ENCODE results near the gene SLC30A7. TPM values are rescaled to one million over a fixed set of nuclear protein-coding genes. Genes with fewer than 3 reads are reported as not detected.

The SLC30A7 gene
- total RNA-seq, 1 donor from 2014 or later, result 51.5 TPM

DNA sequence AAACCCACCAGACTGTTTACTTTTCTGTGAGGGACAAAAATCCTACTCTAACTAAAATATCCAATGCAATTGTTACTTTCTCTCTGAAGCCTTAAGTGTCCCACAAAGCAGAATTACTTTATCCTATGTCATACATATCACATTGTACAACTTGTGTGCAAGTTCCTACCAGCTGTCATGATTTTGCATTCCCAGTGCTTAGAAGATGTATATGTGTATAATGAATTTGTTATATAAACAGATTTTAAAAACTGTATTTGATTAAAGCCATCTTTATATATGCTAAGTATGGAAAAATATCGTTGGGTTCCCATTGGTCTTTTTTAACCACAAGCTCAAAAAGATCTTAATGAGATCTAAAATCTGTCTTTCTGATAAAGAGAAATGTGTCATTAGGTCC lies 72.7 kb downstream of the SLC30A7 start:
- intact Hi-C loops (cut with micrococcal nuclease), result no loop called here

DNA sequence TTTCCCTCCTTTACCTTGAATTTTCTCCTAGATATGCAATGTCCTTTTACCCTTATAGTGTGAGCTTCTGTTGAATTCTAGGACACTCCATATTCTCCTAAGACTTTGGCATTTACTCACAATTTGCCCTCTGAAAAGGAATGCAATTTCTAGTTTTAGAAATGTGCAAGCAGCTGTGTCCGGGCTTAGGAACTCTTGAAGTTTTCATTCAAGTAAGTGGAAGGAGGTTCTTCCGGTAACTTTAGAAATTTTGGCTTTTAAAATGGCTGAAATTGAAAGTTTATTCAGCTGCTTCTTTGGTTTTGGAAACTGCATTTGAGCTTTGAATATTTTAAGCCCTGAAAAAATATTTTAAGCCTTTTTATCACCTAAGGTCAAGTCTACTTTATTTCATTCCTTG lies 73.4 kb downstream of the SLC30A7 start:
- intact Hi-C loops (cut with micrococcal nuclease), result no loop called here

DNA sequence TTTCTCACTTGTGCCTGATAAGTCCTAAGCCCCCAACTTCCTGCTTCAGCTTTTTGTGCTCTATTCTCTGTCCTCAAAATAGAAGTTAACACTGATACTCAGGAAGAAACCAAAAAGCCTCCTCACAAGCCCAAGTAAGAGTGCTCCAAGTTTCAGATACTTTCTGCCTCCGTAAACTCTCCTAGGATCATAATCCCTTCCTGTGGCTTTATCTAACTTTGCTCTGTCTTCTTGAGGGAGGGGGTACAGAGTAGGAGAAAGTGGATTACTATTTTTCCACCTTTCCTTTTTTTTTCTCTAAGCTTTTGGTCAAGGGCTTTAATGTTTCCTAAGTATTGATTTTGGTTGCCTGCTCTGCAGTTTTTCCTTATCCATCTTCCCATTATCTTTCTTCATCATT lies 75.1 kb downstream of the SLC30A7 start:
- intact Hi-C loops (cut with micrococcal nuclease), result no loop called here

DNA sequence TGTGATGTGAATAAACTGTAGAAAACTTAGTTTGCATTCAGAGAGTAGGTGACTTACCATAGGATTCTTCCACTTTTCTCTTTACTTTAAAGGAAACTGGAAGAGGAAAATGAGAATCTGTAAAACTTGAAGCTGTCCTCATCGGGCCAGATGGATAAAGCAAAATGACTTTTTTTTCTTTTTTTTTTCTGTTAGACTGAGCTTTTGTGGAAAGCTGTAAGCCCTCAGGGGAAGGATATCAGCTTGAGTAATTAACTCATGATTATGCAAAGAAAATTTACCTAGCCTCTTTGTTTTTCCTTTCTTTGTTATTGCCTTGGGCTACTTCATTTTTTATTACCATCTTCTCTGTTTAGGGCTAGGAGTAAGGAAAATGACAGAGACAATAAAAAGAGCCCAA lies 76.3 kb downstream of the SLC30A7 start:
- intact Hi-C loops (cut with micrococcal nuclease), result no loop called here

DNA sequence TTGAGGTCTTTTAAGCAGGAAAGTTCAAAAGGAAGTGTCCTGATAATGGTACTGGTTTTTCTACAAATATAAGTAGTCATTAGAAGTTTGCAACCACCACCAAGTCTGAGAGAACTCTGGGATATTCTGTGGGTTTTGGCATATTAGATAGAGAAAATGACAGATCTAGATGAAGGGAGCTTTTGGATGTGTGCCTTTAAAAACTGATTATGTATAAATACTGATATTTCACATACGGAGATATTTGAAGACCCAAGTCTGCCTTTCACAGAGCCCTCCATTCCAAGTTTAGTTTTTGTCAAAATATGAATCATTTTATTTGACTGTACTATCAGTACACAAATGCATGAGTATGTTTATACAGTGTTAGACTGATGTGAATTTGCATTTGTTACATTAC lies 81.0 kb downstream of the SLC30A7 start:
- intact Hi-C loops (cut with micrococcal nuclease), result no loop called here

DNA sequence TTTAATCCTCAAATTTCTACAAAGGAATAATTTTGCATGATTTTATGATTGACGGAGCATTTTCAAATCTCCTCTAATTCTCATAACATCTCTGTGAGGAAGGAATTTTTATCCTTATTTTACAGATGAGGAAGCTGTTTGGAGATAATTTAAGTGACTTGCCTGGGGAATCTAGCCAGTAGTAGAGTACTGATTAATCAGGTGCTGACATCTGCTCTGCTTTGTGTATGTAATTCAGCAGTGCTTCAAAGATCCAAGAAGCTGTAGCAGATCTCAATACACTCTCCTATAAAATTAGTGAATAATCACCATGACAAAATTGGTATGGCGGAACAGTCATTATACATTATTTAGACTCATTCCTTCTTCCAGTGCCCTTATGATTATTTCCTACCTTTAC lies 83.7 kb downstream of the SLC30A7 start:
- intact Hi-C loops (cut with micrococcal nuclease), result no loop called here

DNA sequence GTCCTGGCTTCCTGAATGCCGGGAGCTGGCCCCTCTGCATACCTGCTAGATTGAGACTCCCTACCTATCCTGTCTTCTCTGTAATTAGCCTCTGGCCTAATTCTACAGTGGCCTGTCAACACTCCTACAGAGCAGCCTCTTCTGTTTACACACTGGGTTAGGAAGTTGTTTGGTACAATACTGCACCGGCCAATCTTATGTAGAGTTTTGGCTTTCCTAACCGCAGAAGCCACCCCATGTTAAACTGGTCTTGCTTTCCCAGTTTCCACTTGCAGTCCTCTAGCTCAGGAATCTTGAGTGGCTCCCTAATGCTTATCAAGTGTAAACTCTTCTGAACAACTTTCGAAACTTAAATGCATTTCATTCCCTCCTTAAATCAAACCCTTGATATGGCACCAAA lies 86.9 kb downstream of the SLC30A7 start:
- intact Hi-C loops (cut with micrococcal nuclease), result no loop called here

DNA sequence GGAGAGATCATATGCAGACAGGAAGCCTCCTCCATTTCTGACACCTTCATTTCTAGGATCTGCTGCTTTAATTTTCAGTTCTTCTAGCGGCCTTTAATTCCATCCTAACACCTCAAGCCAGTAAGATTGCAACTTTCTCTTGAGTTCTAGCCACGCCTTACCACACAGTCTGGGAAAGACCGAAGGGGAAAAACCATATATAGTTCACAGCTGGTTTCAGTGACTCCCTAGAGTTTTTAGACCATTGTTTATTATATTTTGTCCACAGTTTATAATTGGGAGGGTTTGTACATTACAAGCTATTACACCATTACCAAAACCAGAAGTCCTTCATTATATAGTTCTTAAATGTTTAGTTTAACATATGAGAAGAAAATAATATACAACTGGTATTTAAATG lies 92.2 kb downstream of the SLC30A7 start:
- intact Hi-C loops (cut with micrococcal nuclease), result no loop called here

DNA sequence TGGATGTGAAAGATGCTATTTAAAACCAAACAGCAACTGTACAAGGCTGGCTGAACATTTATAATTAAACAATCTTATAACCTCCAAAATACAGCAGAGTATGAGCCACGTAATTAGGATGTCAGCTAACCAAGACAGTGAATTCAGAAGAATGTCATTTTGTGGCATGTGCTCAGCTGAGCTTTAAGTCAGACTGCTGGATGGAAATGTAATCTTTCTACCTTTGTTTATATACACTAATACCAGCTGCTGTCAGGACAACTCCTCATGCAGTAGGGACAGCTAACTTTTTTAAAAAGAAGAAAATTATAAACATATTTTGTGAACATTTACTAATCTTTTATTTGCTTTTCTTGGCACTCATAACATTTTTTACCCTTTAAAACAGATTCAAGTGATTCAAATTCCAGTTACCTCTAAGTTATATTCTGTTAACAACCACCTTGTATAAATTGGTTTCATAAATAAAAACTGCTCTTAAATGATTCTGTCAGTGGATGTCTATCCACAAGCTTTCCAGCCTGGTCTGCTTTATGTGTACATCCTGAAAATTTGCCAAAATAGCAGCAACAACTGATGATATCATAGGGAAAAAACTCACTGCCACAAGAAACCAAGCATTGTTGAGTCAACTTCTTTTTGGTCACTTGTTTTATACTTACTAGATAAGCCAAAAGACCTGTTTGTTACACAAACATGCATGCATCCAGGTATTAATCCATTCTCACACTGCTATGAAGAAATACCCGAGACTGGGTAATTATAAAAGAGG lies 93.6 kb downstream of the SLC30A7 start:
- intact Hi-C loops (cut with micrococcal nuclease), result no loop called here

DNA sequence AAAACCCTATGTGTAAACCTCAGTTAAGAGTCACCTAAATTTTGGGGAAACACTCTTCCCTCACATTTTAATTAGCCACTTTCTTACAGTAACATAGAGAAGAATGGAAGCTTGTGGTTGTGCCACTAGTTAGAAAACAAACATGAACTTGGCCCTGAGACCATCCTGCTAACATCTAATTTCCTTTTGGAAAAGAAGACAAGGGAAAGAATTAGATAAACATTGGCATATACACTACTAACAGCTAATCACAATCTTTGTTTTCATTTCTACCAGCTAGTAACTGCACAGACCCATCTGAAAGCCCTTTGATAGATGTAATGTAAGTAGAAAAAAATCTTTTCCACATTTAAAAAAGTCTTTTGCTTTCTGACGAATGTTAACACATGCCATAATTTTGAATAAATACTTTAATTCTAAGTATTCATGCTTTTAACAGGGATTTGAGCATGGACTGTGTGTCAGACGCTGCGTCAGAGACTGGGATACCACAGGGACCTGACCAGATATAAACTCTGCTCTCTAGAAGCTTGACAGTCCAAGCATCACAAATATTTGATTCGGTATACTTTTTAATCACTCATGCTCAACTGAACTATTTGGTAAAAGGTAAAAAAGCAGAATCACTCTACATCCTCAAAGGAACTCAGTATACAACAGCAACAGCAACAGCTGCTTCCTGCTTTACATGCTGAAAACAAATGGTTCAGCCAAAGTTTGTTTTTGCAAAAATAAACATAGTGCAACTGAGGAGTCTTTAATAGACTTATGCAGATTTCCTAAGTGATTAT lies 99.5 kb downstream of the SLC30A7 start:
- intact Hi-C loops (cut with micrococcal nuclease), result no loop called here

DNA sequence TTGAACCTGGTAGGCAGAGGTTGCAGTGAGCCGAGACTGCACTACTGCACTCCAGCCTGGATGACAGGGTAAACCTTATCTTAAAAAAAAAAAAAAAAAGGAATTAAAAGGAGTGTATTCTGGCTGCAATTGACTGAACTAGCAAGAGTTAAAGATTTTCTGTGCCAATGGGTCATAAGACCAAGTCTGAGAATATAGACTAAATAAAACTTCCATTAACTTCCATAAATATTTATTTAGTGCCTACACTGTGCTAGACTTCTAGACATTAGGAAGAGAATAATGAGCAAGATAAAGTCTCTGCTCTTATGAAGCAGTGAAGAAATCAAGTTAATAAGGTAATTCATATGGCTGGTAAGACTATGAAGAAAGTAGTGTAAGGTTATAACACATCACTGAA lies 102.5 kb downstream of the SLC30A7 start:
- intact Hi-C loops (cut with micrococcal nuclease), result no loop called here

DNA sequence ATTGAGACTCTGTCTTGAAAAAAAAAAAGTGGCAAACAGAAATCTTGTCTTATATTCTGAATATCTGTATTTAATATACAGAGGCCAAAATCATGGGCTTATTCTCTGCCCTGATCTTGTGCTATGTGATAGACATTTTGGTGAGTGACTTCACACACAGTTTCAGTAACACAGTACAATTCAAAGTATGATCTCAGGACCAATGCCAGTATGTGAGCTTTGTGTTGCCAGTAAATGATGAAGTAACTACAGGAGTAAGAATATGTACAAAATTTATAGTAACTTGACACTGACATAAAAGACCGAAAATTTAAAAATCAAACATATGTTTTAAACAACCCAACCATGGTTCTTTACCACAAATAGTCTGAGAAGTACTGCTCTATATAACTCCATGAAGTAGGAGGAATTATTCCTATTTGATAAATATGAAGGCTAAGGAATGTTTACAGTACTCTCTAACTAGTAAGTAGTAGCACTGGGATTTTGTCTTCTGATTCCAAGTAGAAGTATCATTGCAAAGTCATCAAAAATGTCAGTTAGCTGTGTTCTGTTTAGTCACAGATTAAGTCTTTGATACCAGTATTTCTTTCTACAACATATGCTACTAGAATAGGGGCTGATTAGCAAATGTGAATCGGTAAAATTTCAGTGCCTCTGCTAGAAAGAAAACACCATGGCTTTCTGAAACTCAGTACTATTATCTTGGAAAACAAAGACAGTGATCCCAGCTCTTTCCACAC lies 104.4 kb downstream of the SLC30A7 start:
- intact Hi-C loops (cut with micrococcal nuclease), result no loop called here

DNA sequence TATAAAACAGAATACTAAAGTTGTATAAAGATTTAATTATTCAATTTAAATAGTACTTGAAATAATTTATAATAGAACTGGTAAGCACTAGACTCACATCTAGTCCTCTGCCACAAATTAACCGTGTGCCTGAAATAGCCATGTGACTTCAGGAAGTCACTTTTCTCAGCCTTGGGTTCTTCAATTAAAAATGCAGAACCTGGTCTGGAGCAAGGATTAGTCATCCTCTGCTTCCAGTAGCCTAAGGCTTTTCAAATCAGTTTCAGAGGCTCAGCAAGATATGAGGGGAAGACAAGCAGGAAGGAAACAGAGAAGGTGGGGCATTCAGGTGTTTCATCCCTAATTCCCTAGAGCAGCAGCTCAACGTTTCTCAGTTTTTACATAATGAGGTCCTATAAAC lies 106.7 kb downstream of the SLC30A7 start:
- intact Hi-C loops (cut with micrococcal nuclease), result no loop called here

DNA sequence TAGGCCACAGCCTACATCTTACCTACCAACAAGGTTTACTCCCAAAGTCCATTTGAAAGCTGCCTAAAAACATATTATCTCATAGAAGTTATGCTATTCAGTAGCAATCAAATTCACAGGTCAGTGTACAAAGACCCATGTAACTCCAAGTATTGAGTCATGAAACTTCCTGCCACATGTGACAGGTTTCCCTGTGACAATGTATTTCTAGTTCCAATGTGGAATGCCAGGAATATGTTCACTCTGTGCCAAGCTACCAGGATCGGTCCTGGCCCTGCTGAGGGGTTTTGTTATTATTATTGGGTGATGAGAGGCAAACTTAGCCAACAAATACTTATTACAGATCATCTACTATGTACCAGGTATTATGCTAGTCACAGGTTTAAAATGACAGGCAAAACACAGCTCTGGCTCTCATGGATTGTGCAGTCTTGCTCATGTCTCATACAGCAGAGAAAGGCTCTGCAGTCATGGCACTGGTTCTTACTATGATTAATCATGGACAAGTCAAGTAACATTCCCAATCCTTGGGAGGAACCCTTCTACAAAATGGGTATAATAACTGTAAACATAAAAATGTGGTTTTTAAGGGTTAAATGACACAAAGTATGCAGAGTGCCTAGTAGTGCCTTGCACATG lies 107.2 kb downstream of the SLC30A7 start:
- intact Hi-C loops (cut with micrococcal nuclease), result no loop called here

DNA sequence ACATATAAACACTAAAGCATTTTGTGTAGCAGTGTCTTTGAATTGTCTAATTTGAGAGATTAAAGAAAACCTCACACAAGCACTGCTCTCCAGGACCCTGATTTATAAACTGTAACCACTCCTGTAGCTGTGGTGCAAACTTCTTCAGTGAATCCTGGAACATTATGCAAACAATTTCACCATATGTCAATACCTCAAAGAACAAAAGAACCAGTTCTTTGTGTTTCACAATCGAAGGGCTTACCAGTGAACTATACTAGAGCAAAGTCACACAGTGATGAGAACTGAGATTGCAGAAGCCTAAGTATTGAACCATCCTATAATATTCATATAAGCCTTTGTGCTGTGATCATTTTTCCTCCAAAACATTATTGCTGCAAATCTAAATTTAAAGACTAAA lies 108.2 kb downstream of the SLC30A7 start:
- intact Hi-C loops (cut with micrococcal nuclease), result loop anchor here (2.0 kb wide), 1 partner anchor 29 kb away; no protein-coding TSS in a partner anchor

DNA sequence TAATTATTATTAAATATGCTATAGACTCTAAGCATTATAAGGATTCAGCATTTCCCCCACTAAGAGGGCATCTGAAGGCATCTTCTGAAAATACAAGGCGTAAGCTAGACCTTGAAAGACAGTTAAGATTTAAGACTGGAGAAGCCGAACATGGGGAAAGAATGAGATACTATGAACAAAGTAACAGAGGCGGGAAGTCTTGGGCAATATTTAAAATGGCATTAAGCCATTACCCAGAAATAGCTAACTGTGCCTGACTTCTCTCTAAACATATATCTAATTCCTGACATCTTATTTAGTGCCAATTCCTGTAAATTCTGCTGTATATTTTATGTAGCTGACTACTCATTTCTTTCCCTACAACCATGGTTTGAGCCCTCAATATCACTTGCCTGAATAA lies 108.8 kb downstream of the SLC30A7 start:
- intact Hi-C loops (cut with micrococcal nuclease), result loop anchor here (1.0 to 2.0 kb wide), 2 partner anchors 21 to 30 kb away; partner anchors contain the start of gene DPH5

DNA sequence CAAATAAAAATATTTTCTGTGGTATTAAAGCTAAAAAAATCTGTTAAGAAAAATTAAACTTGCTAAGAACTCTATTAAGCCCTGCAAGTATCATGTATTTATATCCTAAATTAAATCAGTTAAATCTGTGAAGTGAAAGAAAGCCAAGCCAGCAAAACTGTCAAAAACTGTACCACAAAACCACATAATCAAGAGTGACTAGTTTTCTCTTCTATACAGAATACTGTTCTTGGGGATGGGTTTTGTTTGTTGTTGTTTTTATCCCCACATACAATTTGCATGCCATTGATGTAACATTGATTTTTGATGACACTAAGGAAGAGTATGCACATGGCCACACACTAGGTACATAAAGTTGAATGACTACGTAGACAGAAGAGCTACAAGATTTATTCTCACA lies 109.3 kb downstream of the SLC30A7 start:
- intact Hi-C loops (cut with micrococcal nuclease), result loop anchor here (1.0 to 2.0 kb wide), 2 partner anchors 20 to 30 kb away; partner anchors contain the start of gene DPH5

DNA sequence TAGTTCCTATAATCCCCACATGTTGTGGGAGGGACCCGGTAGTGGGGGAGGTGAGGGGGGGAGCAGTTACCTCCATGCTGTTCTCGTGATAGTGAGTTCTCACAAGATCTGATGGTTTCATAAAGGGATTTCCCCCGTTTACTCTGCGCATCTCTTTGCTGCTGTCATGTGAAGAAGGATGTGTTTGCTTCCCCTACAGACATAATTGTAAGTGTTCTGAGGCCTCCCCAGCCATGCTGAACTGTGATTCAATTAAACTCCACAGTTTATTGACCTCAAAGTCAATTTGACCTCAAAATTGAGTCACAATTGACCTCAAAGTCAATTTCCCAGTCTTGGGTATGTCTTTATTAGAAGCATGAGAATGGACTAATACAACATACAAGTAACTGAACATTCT lies 110.0 kb downstream of the SLC30A7 start:
- intact Hi-C loops (cut with micrococcal nuclease), result loop anchor here (1.0 to 2.0 kb wide), 2 partner anchors 19 to 31 kb away; partner anchors contain the start of gene DPH5

DNA sequence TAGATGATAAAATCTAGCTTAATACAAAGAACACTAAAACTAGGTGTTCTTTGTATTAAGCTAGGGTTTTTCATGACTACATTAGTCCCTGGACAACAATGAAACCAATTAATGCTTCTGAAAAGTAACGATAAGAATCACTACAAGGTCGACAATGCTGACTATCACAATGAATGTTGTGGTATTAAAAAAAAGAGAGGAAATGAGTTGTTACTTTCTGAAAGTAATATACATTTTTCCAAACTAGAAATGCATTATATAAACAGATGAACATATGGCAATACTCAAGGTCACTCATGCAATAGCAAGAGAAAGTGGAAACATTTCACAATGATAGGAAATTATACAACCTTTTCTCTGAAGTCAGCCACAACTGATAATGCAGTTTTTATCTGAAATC lies 110.7 kb downstream of the SLC30A7 start:
- intact Hi-C loops (cut with micrococcal nuclease), result no loop called here

DNA sequence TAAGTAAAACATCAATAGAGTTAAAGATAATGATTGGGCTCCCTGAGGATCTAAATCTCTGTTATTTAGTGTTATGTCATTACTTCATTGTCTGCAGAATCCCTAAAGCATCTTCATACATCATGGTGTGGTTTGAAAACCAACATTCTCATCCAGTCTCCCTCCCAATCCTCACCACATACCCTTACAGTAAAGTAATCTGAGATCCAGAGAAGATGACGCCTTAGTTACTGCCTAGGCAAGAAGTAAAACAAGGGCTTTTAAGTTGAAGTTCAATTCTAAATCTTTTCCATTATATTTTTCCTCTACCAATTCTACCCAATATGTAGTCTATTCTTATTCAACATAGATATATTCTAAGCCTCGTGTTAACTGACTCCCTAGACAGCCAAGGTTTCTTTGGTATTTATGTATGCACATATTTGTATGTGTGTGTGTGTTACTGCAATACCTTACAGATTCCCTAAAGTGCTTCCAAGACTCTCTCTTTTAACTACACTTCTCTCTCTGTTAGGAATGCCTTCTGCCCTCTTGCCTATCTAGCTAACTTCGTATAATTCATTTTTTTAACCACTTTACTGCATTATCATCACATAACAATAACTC lies 112.4 kb downstream of the SLC30A7 start:
- intact Hi-C loops (cut with micrococcal nuclease), result no loop called here

DNA sequence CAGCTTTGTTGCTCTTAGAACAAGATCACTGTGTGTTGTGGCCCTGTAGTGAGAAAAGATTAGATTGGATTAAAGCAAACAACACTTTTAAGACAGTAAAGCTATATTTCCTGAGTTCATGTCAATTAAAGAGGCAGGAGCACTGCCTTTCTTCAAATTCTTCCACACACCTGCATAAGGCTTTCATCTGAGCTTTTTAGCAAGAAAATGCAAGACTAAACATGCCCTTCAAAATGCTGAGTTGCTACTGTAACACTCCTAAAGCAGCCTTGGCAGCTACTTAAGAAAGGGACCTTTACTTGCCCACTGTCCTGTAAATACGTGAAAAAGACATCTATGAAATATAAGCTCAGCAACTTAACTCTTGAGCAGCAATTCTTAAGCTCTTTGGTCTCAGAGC lies 117.9 kb downstream of the SLC30A7 start:
- intact Hi-C loops (cut with micrococcal nuclease), result no loop called here

Data from T-helper 1 cell treated with Interleukin-12 subunit alpha and Interleukin-12 subunit beta and Interleukin-4 antibody, amounts not matched to agents 30 ng/mL and 1 ng/mL, for 36 hours (primary cell).